ENCODE data around the gene HOXA2. TPM values are rescaled to one million over a fixed set of nuclear protein-coding genes. Genes with fewer than 3 reads are reported as not detected.

HOXA2 gene
- polyA plus RNA-seq, 4 donors, result 0.97 to 6.9 TPM; not detected in 2

- WGBS, 3 donors, result 42 to 49% (median 44%) methylated on average over 2 of the region's 2 CpGs
- H3K4me3 ChIP-seq (ENCODE audit: low read depth in 1 of 3, low read length in 3 of 3), result no peak overlapping the region
- FAIRE-seq (no peak), DNase-seq (no peak)
- no peaks in the 10 kb centered on the region for H3K36me3 ChIP-seq (ENCODE audit: control insufficient read depth in 3 of 3, insufficient read depth in 2 of 3, low read depth in 1 of 3, low read length in 3 of 3)
- no peaks in the 10 kb centered on the region for H3K4me1 ChIP-seq (ENCODE audit: control insufficient read depth in 3 of 3, insufficient read depth in 2 of 3, low read depth in 1 of 3, low read length in 2 of 3)
- no peaks in the 10 kb centered on the region for H3K9me3 ChIP-seq (ENCODE audit: control insufficient read depth in 2 of 2, insufficient read depth in 1 of 2, low read depth in 1 of 2, low read length in 1 of 2)
- H3K27ac ChIP-seq (ENCODE audit: low read depth in 1 of 3, low read length in 2 of 3), result no peak overlapping the region
- H3K27me3 ChIP-seq (ENCODE audit: control insufficient read depth in 3 of 3, insufficient read depth in 3 of 3, low read length in 3 of 3), result no peaks in the 10 kb centered on the region
Observed at GRCh38 chr7:27064159-27064558, 38.3 kb downstream of the HOXA2 start.

- Histone ChIP-seq H3K36me3 (ENCODE audit: control insufficient read depth in 3 of 3, insufficient read depth in 2 of 3, low read depth in 1 of 3, low read length in 3 of 3) (no peaks in the 10 kb centered on the region), H3K4me1 (ENCODE audit: control insufficient read depth in 3 of 3, insufficient read depth in 2 of 3, low read depth in 1 of 3, low read length in 2 of 3) (no peaks in the 10 kb centered on the region), H3K27me3 (ENCODE audit: control insufficient read depth in 3 of 3, insufficient read depth in 3 of 3, low read length in 3 of 3) (no peaks in the 10 kb centered on the region), H3K4me3 (ENCODE audit: low read depth in 1 of 3, low read length in 3 of 3) (no peak overlapping the region), H3K9me3 (ENCODE audit: control insufficient read depth in 2 of 2, insufficient read depth in 1 of 2, low read depth in 1 of 2, low read length in 1 of 2) (no peaks in the 10 kb centered on the region), H3K27ac (ENCODE audit: low read depth in 1 of 3, low read length in 2 of 3) (no peak overlapping the region)
- FAIRE-seq (no peak), DNase-seq (no peak)
- WGBS, 3 donors, result 90 to 94% (median 93%) methylated on average over 4 of the region's 4 CpGs
Observed at GRCh38 chr7:27062946-27063345, 39.5 kb downstream of the HOXA2 start.

GRCh38 chr7:27053153-27053552 is 49.3 kb downstream of the HOXA2 start:
- WGBS, 3 donors, result 49 to 54% (median 54%) methylated on average over 3 of the region's 3 CpGs
- Histone ChIP-seq H3K4me3 (ENCODE audit: low read depth in 1 of 3, low read length in 3 of 3) (no peak overlapping the region), H3K27me3 (ENCODE audit: control insufficient read depth in 3 of 3, insufficient read depth in 3 of 3, low read length in 3 of 3) (no peaks in the 10 kb centered on the region), H3K36me3 (ENCODE audit: control insufficient read depth in 3 of 3, insufficient read depth in 2 of 3, low read depth in 1 of 3, low read length in 3 of 3) (no peaks in the 10 kb centered on the region), H3K9me3 (ENCODE audit: control insufficient read depth in 2 of 2, insufficient read depth in 1 of 2, low read depth in 1 of 2, low read length in 1 of 2) (no peaks in the 10 kb centered on the region), H3K4me1 (ENCODE audit: control insufficient read depth in 3 of 3, insufficient read depth in 2 of 3, low read depth in 1 of 3, low read length in 2 of 3) (no peaks in the 10 kb centered on the region), H3K27ac (ENCODE audit: low read depth in 1 of 3, low read length in 2 of 3) (no peak overlapping the region)
- FAIRE-seq (no peak), DNase-seq (no peak)

- no peaks in the 10 kb centered on the region for H3K27me3 ChIP-seq (ENCODE audit: control insufficient read depth in 3 of 3, insufficient read depth in 3 of 3, low read length in 3 of 3)
- no peak for DNase-seq
Observed at GRCh38 chr7:27051451-27051850, 51.0 kb downstream of the HOXA2 start.

More at GRCh38 chr7:27051451-27051850, 51.0 kb downstream of the HOXA2 start:
- Histone ChIP-seq H3K4me3 (ENCODE audit: low read depth in 1 of 3, low read length in 3 of 3) (no peak overlapping the region), H3K36me3 (ENCODE audit: control insufficient read depth in 3 of 3, insufficient read depth in 2 of 3, low read depth in 1 of 3, low read length in 3 of 3) (no peaks in the 10 kb centered on the region), H3K4me1 (ENCODE audit: control insufficient read depth in 3 of 3, insufficient read depth in 2 of 3, low read depth in 1 of 3, low read length in 2 of 3) (no peaks in the 10 kb centered on the region), H3K27ac (ENCODE audit: low read depth in 1 of 3, low read length in 2 of 3) (no peak overlapping the region), H3K9me3 (ENCODE audit: control insufficient read depth in 2 of 2, insufficient read depth in 1 of 2, low read depth in 1 of 2, low read length in 1 of 2) (no peaks in the 10 kb centered on the region)
- 89 to 91% (median 89%) methylated on average over 4 of the region's 4 CpGs for WGBS, 3 donors
- FAIRE-seq, result no peak

Other genes with a start within 250 kb of the HOXA2 start
- gene SKAP2, start 238.1 kb downstream of the HOXA2 start, polyA plus RNA-seq, result 10 to 100 TPM in 3 of 4 donors, 1 to 10 TPM in 1; 7.6 to 44.2 (median 14.4) TPM
- 1 to 10 TPM in 1 of 4 donors, under 1 TPM in 2, not detected in 1; 0.49 to 4.5 (median 0.81) TPM for gene HOXA1, start 6.7 kb downstream of the HOXA2 start, polyA plus RNA-seq
- gene HOXA4, start 28.1 kb upstream of the HOXA2 start, polyA plus RNA-seq, result 10 to 100 TPM in 1 of 4 donors, 1 to 10 TPM in 2, not detected in 1; 2.4 to 15.3 (median 7.9) TPM
- 10 to 100 TPM in 1 of 4 donors, 1 to 10 TPM in 2, under 1 TPM in 1; 0.45 to 44.0 (median 5.1) TPM for gene HOXA5, start 41.0 kb upstream of the HOXA2 start, polyA plus RNA-seq
- gene HOXA6, start 45.1 kb upstream of the HOXA2 start, polyA plus RNA-seq, result 10 to 100 TPM in 1 of 4 donors, under 1 TPM in 2, not detected in 1; 0.46 to 29.7 (median 0.81) TPM
- gene HOXA3, start 49.9 kb upstream of the HOXA2 start, polyA plus RNA-seq, result 10 to 100 TPM in 1 of 4 donors, 1 to 10 TPM in 1, under 1 TPM in 2; 0.45 to 47.4 (median 1.9) TPM
- gene HOXA7, start 54.0 kb upstream of the HOXA2 start, polyA plus RNA-seq, result 10 to 100 TPM in 1 of 4 donors, 1 to 10 TPM in 2, not detected in 1; 1.1 to 16.9 (median 1.9) TPM
- 10 to 100 TPM in 1 of 4 donors, under 1 TPM in 1, not detected in 2; 0.28 to 74.3 TPM for gene HOXA9, start 62.9 kb upstream of the HOXA2 start, polyA plus RNA-seq
- gene HOXA10, start 71.6 kb upstream of the HOXA2 start, polyA plus RNA-seq, result 10 to 100 TPM in 1 of 4 donors, under 1 TPM in 1, not detected in 2; 0.06 to 19.8 TPM
- under 1 TPM in 1 of 4 donors, not detected in 3; 0.04 TPM for gene HOXA11, start 82.5 kb upstream of the HOXA2 start, polyA plus RNA-seq
- under 1 TPM in 1 of 4 donors, not detected in 3; 0.01 TPM for gene HOXA13, start 97.4 kb upstream of the HOXA2 start, polyA plus RNA-seq
- not detected for gene EVX1, start 140.1 kb upstream of the HOXA2 start, polyA plus RNA-seq

Measured in small intestine (tissue), 7 donors.